GM12892 (cell line): ENCODE measurements around the gene DEXI.

Experiments used
- POLR2A ChIP-seq: IDR thresholded peaks from 2 replicates; pipeline ENCODE4 v1.6.1; 2011; ENCODE audit warnings: low read depth, low read length, control low read depth
- POLR2AphosphoS5 ChIP-seq: IDR thresholded peaks from 2 replicates; pipeline ENCODE4 v1.6.1; 2011; ENCODE audit warnings: low read depth, low read length, control low read depth

DNA sequence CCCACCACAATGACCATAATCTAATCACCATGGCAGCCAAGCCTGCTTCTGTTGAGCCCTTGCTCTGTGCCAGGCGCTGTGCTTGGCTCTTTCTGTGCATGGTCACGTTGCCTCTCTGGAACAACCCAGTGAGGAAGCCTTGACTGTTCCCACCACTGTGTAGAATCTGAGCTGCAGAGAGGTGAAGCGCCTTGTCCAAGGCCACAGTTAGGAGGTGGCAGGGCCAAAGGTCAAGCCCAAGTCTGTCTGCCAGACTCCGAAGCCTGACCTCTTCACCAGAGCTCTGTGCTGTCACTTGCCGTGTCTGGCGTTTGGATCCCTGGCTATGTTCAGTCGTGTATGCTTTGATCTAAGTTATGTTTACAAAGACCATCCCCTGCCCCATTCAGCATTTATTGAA, 12.6 kb upstream of the DEXI start:
- TF ChIP-seq POLR2A (no peak), POLR2AphosphoS5 (no peak)
